G401 (cell line): Measurements from ENCODE around the gene PGA5. TPM values are rescaled to one million over a fixed set of nuclear protein-coding genes. Genes with fewer than 3 reads are reported as not detected.

Experiments
- DNase-seq: peaks from one replicate; pipeline ENCODE4 v3.0.0-alpha.2; 2015; ENCODE audit warnings: low spot score
- in situ Hi-C: cut with HindIII; loops from 2 replicates; pipeline ENCODE4 v1.10.0; 2016; ENCODE audit warnings: low sequenced_read_pairs, mixed read lengths
- total RNA-seq: library from RNA; depleted of rRNA; stranded (reverse); fragments of >200 nt; shearing (Covaris generic); gene quantifications from 2 replicates; pipeline ENCODE4 v1.2.3, GENCODE V29; 2014; rRNA removed

PGA5 gene
- total RNA-seq, 1 experiment from 2014 or later: not detected

- no peak for DNase-seq
- in situ Hi-C loops: no loop called here
These were observed 46.5 kb downstream of the PGA5 start for GRCh38 chr11:61287338-61287977.

DNA sequence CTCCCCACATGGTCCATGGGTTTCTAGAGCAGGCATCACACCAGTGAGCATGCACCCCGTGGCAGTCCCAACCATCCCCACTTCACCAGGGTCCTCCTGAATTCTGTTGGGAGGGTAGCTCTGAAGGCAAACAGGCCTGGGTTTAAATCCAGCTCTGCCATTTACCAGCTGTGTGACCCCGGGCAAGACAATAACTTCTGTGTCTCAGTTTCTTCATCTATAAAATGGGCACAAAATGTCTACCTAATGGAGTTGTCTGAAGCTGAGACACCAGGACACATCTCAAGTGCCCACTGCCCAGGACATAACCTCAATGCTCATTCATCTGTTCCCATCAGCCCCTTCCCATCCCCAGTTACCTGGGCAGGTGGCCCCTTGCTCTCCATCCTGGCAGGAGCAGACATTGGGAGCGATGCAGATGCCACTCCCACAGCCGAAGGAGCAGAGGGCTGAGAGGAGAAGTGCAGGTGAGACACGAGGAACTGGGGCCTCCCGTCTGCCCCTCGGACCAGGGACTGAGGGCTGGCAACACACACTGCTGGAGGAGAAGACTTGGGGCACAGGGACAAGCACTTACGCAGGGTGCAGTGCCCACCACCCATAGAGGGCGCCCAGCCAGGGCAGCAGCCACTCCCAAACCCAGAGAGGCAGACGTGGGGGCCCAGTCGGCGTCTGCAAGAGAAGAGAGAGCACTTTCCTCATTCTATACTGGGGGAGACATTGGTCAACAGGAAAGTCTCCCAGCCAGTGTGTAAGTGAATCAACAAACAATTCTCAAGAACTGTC lies 50.1 kb downstream of the PGA5 start:
- DNase-seq: no peak
- in situ Hi-C loops: no loop called here

DNA sequence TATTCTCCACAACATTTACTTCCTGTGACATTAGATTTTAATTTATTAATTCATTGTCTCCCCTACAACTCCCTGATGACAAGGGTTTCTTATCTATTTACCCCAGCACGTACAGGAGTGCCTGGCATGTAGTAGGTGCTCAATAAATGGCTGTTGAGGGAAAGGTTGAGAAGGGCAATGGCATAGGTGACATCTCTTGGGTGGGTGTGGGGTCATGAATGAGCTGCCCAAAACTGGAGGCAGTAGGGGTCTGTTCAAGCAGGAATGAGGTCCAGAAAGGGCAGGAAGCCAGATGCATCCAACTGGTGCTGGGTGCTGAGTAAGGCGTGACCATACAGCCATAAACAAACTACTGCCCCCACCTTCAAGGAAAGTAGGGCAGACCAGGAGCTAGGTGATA lies 51.4 kb downstream of the PGA5 start:
- DNase-seq: no peak
- in situ Hi-C loops: no loop called here

- in situ Hi-C loops: no loop called here
- peak; percentile 42 for DNase-seq
These were observed 53.1 kb downstream of the PGA5 start for GRCh38 chr11:61293867-61294716.

- DNase-seq: peak; percentile 72
- in situ Hi-C loops: no loop called here
These were observed 54.0 kb downstream of the PGA5 start, which contains the start of gene VWCE for GRCh38 chr11:61294717-61295595. Gene VWCE, minus strand, starts transcription at chr11:61295316. Its CDS starts 279 bp downstream, at chr11:61295037.

DNA sequence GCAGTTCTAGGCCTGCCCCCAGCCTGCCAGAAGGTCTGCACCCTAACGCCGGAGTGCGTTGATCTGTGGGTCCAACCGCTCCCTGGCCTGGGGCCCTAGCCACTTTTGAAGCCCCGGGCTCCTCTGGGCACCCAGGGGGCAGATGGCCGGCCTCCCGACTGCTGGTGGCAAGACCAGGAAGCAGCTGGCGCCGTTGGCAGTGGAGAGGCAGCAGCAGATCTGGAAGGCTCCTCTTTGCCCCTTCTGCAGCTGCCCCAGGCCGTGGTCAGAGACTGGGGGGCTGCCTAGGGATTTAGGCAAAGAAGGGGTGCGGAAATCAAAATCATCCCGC lies 54.6 kb downstream of the PGA5 start:
- peak; percentile 6 for DNase-seq
- in situ Hi-C loops: no loop called here

- peak; percentile 5 for DNase-seq
- in situ Hi-C loops: no loop called here
These were observed 56.4 kb downstream of the PGA5 start for GRCh38 chr11:61297341-61297740.

GRCh38 chr11:61297746-61298145 lies 56.8 kb downstream of the PGA5 start:
- peak; percentile 8 for DNase-seq

GRCh38 chr11:61298663-61299244 lies 57.8 kb downstream of the PGA5 start:
- in situ Hi-C loops: no loop called here
- no peak for DNase-seq

More at GRCh38 chr11:61297746-61298145, 56.8 kb downstream of the PGA5 start:
- in situ Hi-C loops: no loop called here

Other genes starting within 250 kb of the PGA5 start
- gene CD5, start 138.7 kb upstream of the PGA5 start, total RNA-seq: 0.06 TPM in 1 of 2 replicates, not detected in the other
- 15.5 and 16.6 TPM in 2 replicates for gene VPS37C, start 79.7 kb upstream of the PGA5 start, total RNA-seq
- gene PGA3, start 37.7 kb upstream of the PGA5 start, total RNA-seq: not detected in 2 replicates
- gene PGA4, start 18.8 kb upstream of the PGA5 start, total RNA-seq: not detected in 2 replicates
- 7.3 and 9.5 TPM in 2 replicates for gene VWCE, start 54.1 kb downstream of the PGA5 start, total RNA-seq
- gene DDB1, start 91.9 kb downstream of the PGA5 start, total RNA-seq: 319 and 332 TPM in 2 replicates
- 22.8 and 36.1 TPM in 2 replicates for gene TKFC, start 92.1 kb downstream of the PGA5 start, total RNA-seq
- gene CYB561A3, start 120.7 kb downstream of the PGA5 start, total RNA-seq: 19.0 and 20.4 TPM in 2 replicates
- gene TMEM138, start 121.2 kb downstream of the PGA5 start, total RNA-seq: 16.7 and 18.1 TPM in 2 replicates
- gene TMEM216, start 151.4 kb downstream of the PGA5 start, total RNA-seq: not detected in 2 replicates
- gene CPSF7, start 188.8 kb downstream of the PGA5 start, total RNA-seq: 29.5 and 39.1 TPM in 2 replicates
- gene SDHAF2, start 188.9 kb downstream of the PGA5 start, total RNA-seq: 19.5 and 22.3 TPM in 2 replicates